H1 (cell line): ENCODE measurements around the gene CST4. TPM values are rescaled to one million over a fixed set of nuclear protein-coding genes. Genes with fewer than 3 reads are reported as not detected.

Experiments used
- CTCF ChIA-PET: fragments of 300-600 bp; sonication (Branson Sonifier 250); formaldehyde crosslinking; loops from one replicate; lab custom pipeline; 2021; ENCODE audit not compliant: partially characterized antibody; lab: Charles Lee
- POLR2A ChIA-PET: fragments of 300-600 bp; sonication (Branson Sonifier 250); formaldehyde crosslinking; loops from one replicate; lab custom pipeline; 2021; ENCODE audit warnings: inconsistent platforms; ENCODE audit not compliant: partially characterized antibody; lab: Charles Lee
- DNase-seq, 2 experiments: peaks; one replicate each; pipeline versions ENCODE4 v3.0.0 to v3.0.0-alpha.2; 2010 to 2022; ENCODE audit warnings: low spot score in 2 of 2, low read depth in 1 of 2, mixed read lengths in 1 of 2
- FAIRE-seq: peaks from 2 replicates; lab custom pipeline; 2011; peaks lifted over from hg19 to GRCh38; lab: Jason Lieb, UNC
- H2AFZ ChIP-seq: 2 replicates; pipeline ENCODE4 v1.8.1; 2012; ENCODE audit warnings: low read length, inconsistent platforms
- H2AK5ac ChIP-seq: 2 replicates; pipeline ENCODE4 v1.6.1; 2013; ENCODE audit warnings: low read depth, low read length
- H2BK120ac ChIP-seq: replicated peaks from 2 replicates; pipeline ENCODE3; 2013; ENCODE audit warnings: low read depth, low read length, inconsistent platforms
- H2BK12ac ChIP-seq: 2 replicates; pipeline ENCODE4 v1.6.1; 2013; ENCODE audit warnings: low read depth, low read length
- H2BK15ac ChIP-seq: 2 replicates; pipeline ENCODE4 v1.6.1; 2013; ENCODE audit warnings: low read length
- H2BK20ac ChIP-seq: 2 replicates; pipeline ENCODE4 v1.6.1; 2013; ENCODE audit warnings: low read length
- H2BK5ac ChIP-seq: 2 replicates; pipeline ENCODE4 v1.6.1; 2013; ENCODE audit warnings: low read depth, low read length
- H3K14ac ChIP-seq: 2 replicates; pipeline ENCODE4 v1.6.1; 2013; ENCODE audit warnings: inconsistent platforms; ENCODE audit not compliant: insufficient read length
- H3K18ac ChIP-seq: 2 replicates; pipeline ENCODE4 v1.6.1; 2013; ENCODE audit warnings: low read length; ENCODE audit errors: extremely low read depth
- H3K23ac ChIP-seq: 2 replicates; pipeline ENCODE4 v1.6.1; 2013; ENCODE audit warnings: inconsistent platforms; ENCODE audit not compliant: insufficient read length
- H3K23me2 ChIP-seq: 2 replicates; pipeline ENCODE4 v1.6.1; 2013; ENCODE audit warnings: low read depth, low read length
- H3K27ac ChIP-seq: 2 replicates; pipeline ENCODE4 v1.6.1; 2011; ENCODE audit warnings: low read depth, low read length, inconsistent platforms
- H3K27me3 ChIP-seq, 4 experiments: replicated peaks in 1 of 4; 1 replicate in 1 of 4; 2 replicates in 3 of 4; pipeline versions ENCODE4 v1.6.1 to v1.8.1; 2011 to 2013; ENCODE audit warnings: low read length in 3 of 4, mild to moderate bottlenecking in 3 of 4, inconsistent platforms in 2 of 4, mixed read lengths in 2 of 4, moderate library complexity in 1 of 4; ENCODE audit not compliant: control insufficient read depth in 3 of 4, insufficient read depth in 3 of 4; ENCODE audit errors: extremely low read depth in 1 of 4
- H3K36me3 ChIP-seq, 4 experiments: 2 replicates each; pipeline versions ENCODE4 v1.6.1 to v1.8.1; 2011 to 2013; ENCODE audit warnings: mild to moderate bottlenecking in 4 of 4, low read length in 3 of 4, moderate library complexity in 2 of 4, control low read depth in 1 of 4, inconsistent platforms in 1 of 4; ENCODE audit not compliant: insufficient read depth in 4 of 4, control insufficient read depth in 2 of 4
- H3K4ac ChIP-seq: replicated peaks from 2 replicates; pipeline ENCODE3; 2013; ENCODE audit warnings: low read length, low read depth, mixed read lengths, inconsistent platforms; ENCODE audit not compliant: insufficient read length
- H3K4me1 ChIP-seq, 4 experiments: replicated peaks in 1 of 4; 1 replicate in 1 of 4; 2 replicates in 3 of 4; pipeline versions ENCODE4 v1.6.1 to v1.8.1; 2011 to 2013; ENCODE audit warnings: low read length in 3 of 4, inconsistent platforms in 2 of 4, mixed read lengths in 1 of 4; ENCODE audit not compliant: insufficient read depth in 4 of 4, control insufficient read depth in 3 of 4
- H3K4me2 ChIP-seq, 2 experiments: 2 replicates each; pipeline versions ENCODE4 v1.6.1 to v1.8.1; 2011 to 2013; ENCODE audit warnings: low read depth in 2 of 2, low read length in 2 of 2, control low read depth in 1 of 2, inconsistent platforms in 1 of 2, mild to moderate bottlenecking in 1 of 2; ENCODE audit not compliant: insufficient read depth in 1 of 2
- H3K4me3 ChIP-seq, 4 experiments: fragments of 200-600, 300-600 bp in 1 of 4; sonication (generic), shearing (Covaris generic), sonication (Bioruptor Twin) in 1 of 4; 2 replicates each; pipeline versions ENCODE4 v1.5.1 to v1.8.1; 2011 to 2016; ENCODE audit warnings: low read length in 4 of 4, low read depth in 3 of 4, control low read depth in 2 of 4, inconsistent platforms in 2 of 4, mild to moderate bottlenecking in 2 of 4, mixed read lengths in 1 of 4, moderate library complexity in 1 of 4; ENCODE audit not compliant: insufficient read depth in 2 of 4; ENCODE audit errors: extremely low read depth in 1 of 4
- H3K56ac ChIP-seq: replicated peaks from 2 replicates; pipeline ENCODE3; 2013; ENCODE audit warnings: low read depth, mild to moderate bottlenecking, mixed read lengths, low read length, inconsistent platforms; ENCODE audit not compliant: insufficient read length
- H3K79me1 ChIP-seq: 2 replicates; pipeline ENCODE4 v1.6.1; 2013; ENCODE audit warnings: low read depth, low read length, control low read depth
- H3K79me2 ChIP-seq, 2 experiments: 2 replicates each; pipeline versions ENCODE4 v1.6.1 to v1.8.1; 2012 to 2013; ENCODE audit warnings: low read length in 2 of 2, mild to moderate bottlenecking in 2 of 2, inconsistent platforms in 1 of 2; ENCODE audit not compliant: insufficient read depth in 2 of 2, control insufficient read depth in 1 of 2
- H3K9ac ChIP-seq, 4 experiments: replicated peaks in 1 of 4; 1 replicate in 1 of 4; 2 replicates in 3 of 4; pipeline versions ENCODE4 v1.6.1 to v1.8.1; 2011 to 2013; ENCODE audit warnings: low read depth in 3 of 4, low read length in 3 of 4, control low read depth in 2 of 4, mild to moderate bottlenecking in 2 of 4, moderate library complexity in 2 of 4, inconsistent platforms in 1 of 4; ENCODE audit errors: extremely low read depth in 1 of 4
- H3K9me3 ChIP-seq, 2 experiments: 2 replicates each; pipeline versions ENCODE4 v1.6.1 to v1.8.1; 2012 to 2013; ENCODE audit warnings: mild to moderate bottlenecking in 2 of 2, moderate library complexity in 2 of 2, control low read depth in 1 of 2, inconsistent platforms in 1 of 2, low read depth in 1 of 2, low read length in 1 of 2, mixed read lengths in 1 of 2; ENCODE audit not compliant: insufficient read depth in 2 of 2
- H4K20me1 ChIP-seq, 2 experiments: replicated peaks in 1 of 2; 2 replicates each; pipeline versions ENCODE3 to v1.8.1; 2011 to 2013; ENCODE audit warnings: inconsistent platforms in 2 of 2, low read length in 2 of 2, mild to moderate bottlenecking in 1 of 2; ENCODE audit not compliant: insufficient read depth in 2 of 2, control insufficient read depth in 1 of 2
- H4K5ac ChIP-seq: 2 replicates; pipeline ENCODE4 v1.6.1; 2013; ENCODE audit warnings: low read length, low read depth, mixed read lengths, inconsistent platforms; ENCODE audit not compliant: insufficient read length
- H4K8ac ChIP-seq: 2 replicates; pipeline ENCODE4 v1.8.0; 2013; ENCODE audit warnings: mild to moderate bottlenecking, moderate library complexity, low read length, inconsistent platforms; ENCODE audit not compliant: insufficient read depth; ENCODE audit errors: extremely low read depth
- H4K91ac ChIP-seq: replicated peaks from 2 replicates; pipeline ENCODE3; 2013; ENCODE audit warnings: low read length, mixed read lengths, inconsistent platforms; ENCODE audit not compliant: insufficient read length
- BCL11A ChIP-seq, 2 experiments: IDR thresholded peaks; one replicate each; pipeline ENCODE4 v1.6.1; 2011; ENCODE audit warnings: low read depth in 2 of 2, low read length in 2 of 2, mild to moderate bottlenecking in 2 of 2
- CBX8 ChIP-seq: fragments of 300-800, 300-1000 bp; sonication (generic); IDR thresholded peaks from 2 replicates; pipeline ENCODE4 v1.7.1; 2016; ENCODE audit warnings: low read depth, low read length, borderline replicate concordance
- CEBPB ChIP-seq: IDR thresholded peaks from 2 replicates; pipeline ENCODE4 v1.6.1; 2012; ENCODE audit warnings: low read depth, low read length
- JUN ChIP-seq: IDR thresholded peaks from 2 replicates; pipeline ENCODE4 v1.6.1; 2011; ENCODE audit warnings: low read depth, mild to moderate bottlenecking, improper control_type of control experiment, low read length
- KDM5A ChIP-seq: fragments of 200-600 bp; IDR thresholded peaks from 2 replicates; pipeline ENCODE4 v1.7.1; 2012; ENCODE audit warnings: mild to moderate bottlenecking, low read length, inconsistent platforms, mixed read lengths
- NRF1 ChIP-seq: IDR thresholded peaks from 2 replicates; pipeline ENCODE4 v1.6.1; 2011; ENCODE audit warnings: mild to moderate bottlenecking, low read depth, low read length, improper control_type of control experiment
- PHF8 ChIP-seq: fragments of 200-600 bp; sonication (generic); conservative IDR thresholded peaks from 2 replicates; pipeline ENCODE4 v1.7.1; 2012; ENCODE audit warnings: low read depth, mild to moderate bottlenecking, inconsistent platforms, low read length, moderate library complexity
- POLR2A ChIP-seq, 2 experiments: IDR thresholded peaks; 1 replicate in 1 of 2; 2 replicates in 1 of 2; pipeline ENCODE4 v1.6.1; 2011; ENCODE audit warnings: low read depth in 2 of 2, low read length in 2 of 2, mild to moderate bottlenecking in 2 of 2; ENCODE audit errors: control extremely low read depth in 1 of 2
- SIN3A ChIP-seq, 2 experiments: IDR thresholded peaks in 1 of 2; conservative IDR thresholded peaks in 1 of 2; 2 replicates each; pipeline ENCODE4 v1.6.1; 2011 to 2012; ENCODE audit warnings: low read length in 2 of 2, improper control_type of control experiment in 1 of 2, low read depth in 1 of 2, mild to moderate bottlenecking in 1 of 2
- USF2 ChIP-seq: IDR thresholded peaks from 2 replicates; pipeline ENCODE4 v1.6.1; 2011; ENCODE audit warnings: low read length, improper control_type of control experiment
- WGBS, 2 experiments: shearing (Covaris generic) in 1 of 2; methylation state at CpG; one replicate each; pipeline versions ENCODE4 v1.1.6 to v1.1.7; 2013 to 2015; ENCODE audit warnings: low lambda C conversion rate in 2 of 2, mixed read lengths in 2 of 2, inconsistent platforms in 1 of 2, low coverage in 1 of 2, missing lambda C conversion rate in 1 of 2; ENCODE audit not compliant: insufficient replicate concordance in 2 of 2, insufficient coverage in 1 of 2, insufficient read length in 1 of 2; ENCODE audit errors: extremely low coverage in 1 of 2, missing lambda C conversion rate in 1 of 2; 5-methylcytosine and 5-hydroxymethylcytosine counted together
- polyA plus RNA-seq, 7 experiments: library from polyadenylated mRNA; depleted of rRNA in 3 of 7; stranded (reverse) in 5 of 7; unstranded in 2 of 7; fragments of >200 nt in 5 of 7; fragments of 200-250 nt in 2 of 7; gene quantifications; 1 replicate in 5 of 7; 2 replicates in 1 of 7; 4 replicates in 1 of 7; pipeline versions ENCODE4 v1.2.1 to v1.2.3, GENCODE V29; 2011 to 2013; ENCODE audit warnings: missing spikeins in 2 of 7, mixed read lengths in 2 of 7
- total RNA-seq: library from RNA; stranded (reverse); fragmentation: NEBNext Ultra II Directional; extraction: Animal tissue kit (Norgen Biotek cat#: 25700); gene quantifications from 2 replicates; pipeline ENCODE4 v1.2.1, GENCODE V29; 2021

CST4 gene
- total and polyA plus RNA-seq, 2 of the 8 experiments (the other 6 are each of a cell fraction or from before 2014, with no cell fraction given): not detected

DNA sequence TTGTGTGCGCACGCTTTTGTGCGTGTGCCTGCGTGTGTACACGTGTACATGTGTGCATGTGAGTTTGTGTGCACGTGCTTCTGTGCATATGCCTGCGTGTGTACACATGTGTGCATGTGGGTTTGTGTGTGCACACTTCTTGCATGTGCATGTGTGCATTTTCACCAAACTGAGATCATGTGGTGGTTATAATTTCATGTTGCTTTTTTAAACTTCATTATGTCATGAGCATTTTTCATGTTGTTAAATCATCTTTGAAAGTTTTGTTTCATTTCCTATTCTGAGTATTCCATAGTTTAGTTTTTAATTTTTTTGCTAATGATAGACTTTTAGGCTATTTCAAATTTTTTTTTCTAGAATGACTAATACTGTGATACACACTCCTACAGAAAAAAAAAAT lies 44.7 kb downstream of the CST4 start:
- no peak overlapping the region for H3K9ac ChIP-seq
- no peaks in the 10 kb centered on the region for H3K79me2 ChIP-seq
- no peaks in the 10 kb centered on the region for H3K36me3 ChIP-seq
- no peak overlapping the region for H4K8ac ChIP-seq
- H3K23me2 ChIP-seq: no peaks in the 10 kb centered on the region; the same call in 1 of the 2 replicates
- peak overlapping the region; percentile 73 for H2BK120ac ChIP-seq
- H3K4me3 ChIP-seq: no peak overlapping the region
- peak overlapping the region; percentile 55; the same call in 1 of the 2 replicates for H2BK15ac ChIP-seq
- peak overlapping the region; percentile 63 for H4K91ac ChIP-seq
- no peak overlapping the region for H3K4me2 ChIP-seq
- H2AFZ ChIP-seq: no peak overlapping the region
- ChIA-PET POLR2A (no interaction called here), CTCF (no interaction called here)
- no peak overlapping the region for H3K23ac ChIP-seq
- WGBS, 2 experiments: 90% methylated on average over 7 of the region's 7 CpGs; no CpG with 5 or more reads in 1 of the 2 experiments
- H3K9me3 ChIP-seq: no peaks in the 10 kb centered on the region
- H3K56ac ChIP-seq: no peak overlapping the region
- no peaks in the 10 kb centered on the region; a peak in 1 of 7 replicates for H3K27me3 ChIP-seq
- H4K20me1 ChIP-seq: no peaks in the 10 kb centered on the region
- no peak overlapping the region for H2AK5ac ChIP-seq
- TF ChIP-seq NRF1 (no peak), SIN3A (conservative IDR thresholded peaks at IDR 0.05 in 1 of 2, IDR thresholded peaks at IDR 0.05 in 1 of 2; ENCODE audit: low read depth in 1 of 2, low read length in 2 of 2) (no peak), PHF8 (no peak), CEBPB (no peak), CBX8 (no peak), KDM5A (no peak), JUN (no peak), POLR2A (IDR thresholded peaks at IDR 0.05; ENCODE audit: control extremely low read depth in 1 of 2, low read depth in 2 of 2, low read length in 2 of 2) (no peak), BCL11A (IDR thresholded peaks at IDR 0.05; ENCODE audit: low read depth in 2 of 2, low read length in 2 of 2) (no peak), USF2 (no peak)
- H3K4ac ChIP-seq: peak overlapping the region; percentile 21
- H2BK20ac ChIP-seq: no peak overlapping the region
- H3K4me1 ChIP-seq: peaks cover 0 to 3% (median 0%) of the 10 kb centered on the region in 4 experiments; a peak in 4 of 7 replicates
- no peak overlapping the region for H3K27ac ChIP-seq
- H2BK5ac ChIP-seq: no peak overlapping the region
- H3K79me1 ChIP-seq: no peaks in the 10 kb centered on the region
- H4K5ac ChIP-seq: no peak overlapping the region
- no peak for DNase-seq
- no peak overlapping the region for H3K18ac ChIP-seq
- no peak overlapping the region for H2BK12ac ChIP-seq
- H3K14ac ChIP-seq: no peak overlapping the region
- no peak for FAIRE-seq
